Mammary epithelial cell (primary cell): ENCODE data around the gene SIL1.

Experiments used
- EZH2 ChIP-seq: IDR thresholded peaks from 2 replicates; pipeline ENCODE4 v1.6.1; 2012; ENCODE audit warnings: low read length, inconsistent platforms, borderline replicate concordance
- TF ChIP-seq, protein P1 (sequence below), 2 donors: IDR thresholded peaks in 1 of 2; conservative IDR thresholded peaks in 1 of 2; 2 replicates each; pipeline ENCODE4 v1.5.1; 2011 to 2012; ENCODE audit warnings: inconsistent platforms in 2 of 2, low read length in 2 of 2, mild to moderate bottlenecking in 2 of 2, control low read depth in 1 of 2, low read depth in 1 of 2; ENCODE audit not compliant: insufficient read depth in 1 of 2; ENCODE audit errors: extremely low read depth in 1 of 2

DNA sequence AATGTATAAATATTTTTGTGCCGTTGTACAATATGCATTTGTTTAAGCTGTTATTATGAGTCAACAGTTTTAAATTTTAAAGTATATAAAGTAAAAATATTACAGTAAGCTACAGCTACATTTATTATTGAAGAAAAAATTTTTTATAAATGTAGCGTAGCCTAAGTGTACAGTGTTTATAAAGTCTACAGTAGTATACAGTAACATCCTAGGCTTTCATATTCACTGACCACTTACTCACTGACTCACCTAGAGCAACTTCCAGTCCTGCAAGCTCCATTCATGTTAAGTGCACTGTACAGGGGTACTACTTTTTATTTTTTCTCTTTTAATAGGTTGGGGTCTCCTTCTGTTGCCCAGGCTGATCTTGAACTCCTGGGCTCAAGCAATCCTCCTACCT, 30.6 kb downstream of the SIL1 start:
- TF ChIP-seq, protein P1, sequence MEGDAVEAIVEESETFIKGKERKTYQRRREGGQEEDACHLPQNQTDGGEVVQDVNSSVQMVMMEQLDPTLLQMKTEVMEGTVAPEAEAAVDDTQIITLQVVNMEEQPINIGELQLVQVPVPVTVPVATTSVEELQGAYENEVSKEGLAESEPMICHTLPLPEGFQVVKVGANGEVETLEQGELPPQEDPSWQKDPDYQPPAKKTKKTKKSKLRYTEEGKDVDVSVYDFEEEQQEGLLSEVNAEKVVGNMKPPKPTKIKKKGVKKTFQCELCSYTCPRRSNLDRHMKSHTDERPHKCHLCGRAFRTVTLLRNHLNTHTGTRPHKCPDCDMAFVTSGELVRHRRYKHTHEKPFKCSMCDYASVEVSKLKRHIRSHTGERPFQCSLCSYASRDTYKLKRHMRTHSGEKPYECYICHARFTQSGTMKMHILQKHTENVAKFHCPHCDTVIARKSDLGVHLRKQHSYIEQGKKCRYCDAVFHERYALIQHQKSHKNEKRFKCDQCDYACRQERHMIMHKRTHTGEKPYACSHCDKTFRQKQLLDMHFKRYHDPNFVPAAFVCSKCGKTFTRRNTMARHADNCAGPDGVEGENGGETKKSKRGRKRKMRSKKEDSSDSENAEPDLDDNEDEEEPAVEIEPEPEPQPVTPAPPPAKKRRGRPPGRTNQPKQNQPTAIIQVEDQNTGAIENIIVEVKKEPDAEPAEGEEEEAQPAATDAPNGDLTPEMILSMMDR (conservative IDR thresholded peaks at IDR 0.05 in 1 of 2, IDR thresholded peaks at IDR 0.05 in 1 of 2; ENCODE audit: extremely low read depth in 1 of 2, insufficient read depth in 1 of 2, low read depth in 1 of 2, low read length in 2 of 2): no peak
- no peak for TF ChIP-seq EZH2
